HG03571 (cell line): ENCODE results near the gene BIVM.

Experiments used
- ATAC-seq: cut with Tn5 transposase; IDR thresholded peaks from one replicate; pipeline ENCODE4 v1.9.1; 2021; ENCODE audit not compliant: unreplicated experiment

The BIVM gene

GRCh38 chr13:102878481-102878880 is 79.6 kb downstream of the BIVM start:
- no peak for ATAC-seq

GRCh38 chr13:102879793-102880499 is 81.0 kb downstream of the BIVM start:
- ATAC-seq = no peak

GRCh38 chr13:102881819-102882686 is 83.1 kb downstream of the BIVM start:
- ATAC-seq = no peak
